Keratinocyte (primary cell): Measurements from ENCODE around the gene TBCA. TPM values are rescaled to one million over a fixed set of nuclear protein-coding genes. Genes with fewer than 3 reads are reported as not detected.

ENCODE experiments used
- DNase-seq: peaks from one replicate; pipeline ENCODE4 v3.0.0-alpha.2; 2011; ENCODE audit warnings: low read depth, missing footprints, low spot score
- FAIRE-seq: peaks from 2 replicates; lab custom pipeline; 2011; peaks lifted over from hg19 to GRCh38; lab: Jason Lieb, UNC
- H2AFZ ChIP-seq: 2 replicates; pipeline ENCODE4 v1.6.0; 2012; ENCODE audit warnings: low read length, control low read depth, inconsistent platforms; ENCODE audit not compliant: control insufficient read depth
- H3K27ac ChIP-seq: 2 replicates; pipeline ENCODE4 v1.5.1; 2011; ENCODE audit warnings: low read length; ENCODE audit not compliant: control insufficient read depth, insufficient read depth
- H3K27me3 ChIP-seq: 3 replicates; pipeline ENCODE4 v1.6.0; 2011; ENCODE audit warnings: low read length; ENCODE audit not compliant: control insufficient read depth, insufficient read depth; ENCODE audit errors: extremely low read depth
- H3K36me3 ChIP-seq, 2 experiments: 2 replicates in 1 of 2; 3 replicates in 1 of 2; pipeline ENCODE4 v1.5.1; 2011; ENCODE audit warnings: low read length in 2 of 2, mild to moderate bottlenecking in 1 of 2; ENCODE audit not compliant: control insufficient read depth in 2 of 2, insufficient read depth in 2 of 2; ENCODE audit errors: extremely low read depth in 1 of 2
- H3K4me1 ChIP-seq: 3 replicates; pipeline ENCODE4 v1.5.1; 2011; ENCODE audit warnings: low read length; ENCODE audit not compliant: control insufficient read depth, insufficient read depth; ENCODE audit errors: extremely low read depth
- H3K4me2 ChIP-seq: 3 replicates; pipeline ENCODE4 v1.6.0; 2011; ENCODE audit warnings: low read depth, low read length; ENCODE audit not compliant: control insufficient read depth, insufficient read depth; ENCODE audit errors: extremely low read depth
- H3K4me3 ChIP-seq, 3 experiments: fragments of 200-600 bp in 1 of 3; sonication (generic) in 1 of 3; 2 replicates in 2 of 3; 3 replicates in 1 of 3; pipeline ENCODE4 v1.5.1; 2011 to 2016; ENCODE audit warnings: low read length in 3 of 3, mild to moderate bottlenecking in 3 of 3, control low read depth in 2 of 3, inconsistent platforms in 1 of 3, low read depth in 1 of 3, mixed read lengths in 1 of 3, mixed run types in 1 of 3, moderate library complexity in 1 of 3; ENCODE audit not compliant: control insufficient read depth in 2 of 3, insufficient read depth in 2 of 3; ENCODE audit errors: extremely low read depth in 1 of 3
- H3K79me2 ChIP-seq: 2 replicates; pipeline ENCODE4 v1.6.0; 2012; ENCODE audit warnings: low read length; ENCODE audit not compliant: control insufficient read depth, insufficient read depth
- H3K9ac ChIP-seq: 3 replicates; pipeline ENCODE4 v1.6.0; 2011; ENCODE audit warnings: low read length; ENCODE audit not compliant: control insufficient read depth, insufficient read depth; ENCODE audit errors: extremely low read depth
- H3K9me1 ChIP-seq: 3 replicates; pipeline ENCODE4 v1.6.0; 2011; ENCODE audit warnings: low read length; ENCODE audit not compliant: control insufficient read depth, insufficient read depth; ENCODE audit errors: extremely low read depth
- H3K9me3 ChIP-seq: 2 replicates; pipeline ENCODE4 v1.5.1; 2012; ENCODE audit warnings: low read depth, low read length; ENCODE audit not compliant: control insufficient read depth
- H4K20me1 ChIP-seq: 3 replicates; pipeline ENCODE4 v1.6.0; 2011; ENCODE audit warnings: low read length; ENCODE audit not compliant: control insufficient read depth, insufficient read depth; ENCODE audit errors: extremely low read depth
- CTCF ChIP-seq, 3 experiments: IDR thresholded peaks in 1 of 3; conservative IDR thresholded peaks in 1 of 3; optimal IDR thresholded peaks in 1 of 3; 2 replicates in 2 of 3; 3 replicates in 1 of 3; pipeline versions ENCODE3 to v1.5.1; 2011; ENCODE audit warnings: low read length in 3 of 3, mild to moderate bottlenecking in 3 of 3, moderate library complexity in 2 of 3, control low read depth in 1 of 3, inconsistent platforms in 1 of 3; ENCODE audit not compliant: insufficient read depth in 2 of 3; ENCODE audit errors: extremely low read depth in 1 of 3
- EZH2 ChIP-seq: IDR thresholded peaks from one replicate; pipeline ENCODE4 v1.6.1; 2012; ENCODE audit warnings: inconsistent platforms, mild to moderate bottlenecking, low read length, moderate library complexity
- dilution Hi-C: fragments of 300-500 bp; cut with MboI; formaldehyde crosslinking; loops from one replicate; pipeline ENCODE4 v1.7.0; 2020; ENCODE audit warnings: low sequenced_read_pairs; ENCODE audit not compliant: extremely low pct_ligation_motif_present
- polyA plus RNA-seq, 5 experiments: library from polyadenylated mRNA; depleted of rRNA in 3 of 5; stranded (reverse) in 3 of 5; stranded (forward) in 1 of 5; unstranded in 1 of 5; fragments of >200 nt; gene quantifications; 1 replicate in 1 of 5; 2 replicates in 3 of 5; 3 replicates in 1 of 5; pipeline versions ENCODE4 v1.2.1 to v1.2.3, GENCODE V29; 2011 to 2012; ENCODE audit warnings: missing spikeins in 2 of 5, low read depth in 1 of 5, low replicate concordance in 1 of 5

TBCA gene
- polyA plus RNA-seq, 1 donor (not counting 4 experiments of a cell fraction or from before 2014, with no cell fraction given) = 225 TPM

DNA sequence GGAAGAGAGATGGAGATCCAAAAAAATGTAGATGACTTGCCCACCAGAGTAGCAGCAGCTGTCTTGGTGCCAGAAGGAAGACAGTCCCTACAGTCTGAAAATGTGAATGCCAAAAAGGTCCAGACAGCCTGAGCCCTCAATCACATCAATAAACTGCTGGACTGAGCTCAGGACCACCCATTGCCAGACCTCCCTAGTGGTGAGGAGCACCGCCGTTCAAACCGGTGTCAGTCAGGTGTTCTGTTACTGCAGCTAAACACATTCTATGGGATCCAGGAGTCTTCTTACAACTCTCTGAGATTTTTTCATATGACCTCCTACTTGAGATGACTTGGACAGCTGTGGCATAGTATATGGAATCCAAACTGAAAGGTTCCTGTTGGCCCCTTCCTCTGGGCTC is 105.6 kb downstream of the TBCA start:
- H3K27me3 ChIP-seq = peaks cover 30% of the 10 kb centered on the region
- FAIRE-seq (no peak), DNase-seq (no peak)
- no peak overlapping the region for H3K9ac ChIP-seq
- dilution Hi-C loops = no loop called here
- no peaks in the 10 kb centered on the region for H3K9me1 ChIP-seq
- TF ChIP-seq CTCF (optimal IDR thresholded peaks at IDR 0.05 in 1 of 3, IDR thresholded peaks at IDR 0.05 in 1 of 3, conservative IDR thresholded peaks at IDR 0.05 in 1 of 3; ENCODE audit: extremely low read depth in 1 of 3, insufficient read depth in 2 of 3, low read length in 3 of 3) = no peak
- no peak for TF ChIP-seq EZH2
- H2AFZ ChIP-seq = no peak overlapping the region
- H4K20me1 ChIP-seq = no peaks in the 10 kb centered on the region
- no peak overlapping the region for H3K4me2 ChIP-seq
- no peaks in the 10 kb centered on the region for H3K36me3 ChIP-seq
- H3K4me3 ChIP-seq = no peak overlapping the region
- no peaks in the 10 kb centered on the region for H3K9me3 ChIP-seq
- no peak overlapping the region for H3K27ac ChIP-seq
- no peaks in the 10 kb centered on the region for H3K79me2 ChIP-seq
- no peaks in the 10 kb centered on the region for H3K4me1 ChIP-seq

DNA sequence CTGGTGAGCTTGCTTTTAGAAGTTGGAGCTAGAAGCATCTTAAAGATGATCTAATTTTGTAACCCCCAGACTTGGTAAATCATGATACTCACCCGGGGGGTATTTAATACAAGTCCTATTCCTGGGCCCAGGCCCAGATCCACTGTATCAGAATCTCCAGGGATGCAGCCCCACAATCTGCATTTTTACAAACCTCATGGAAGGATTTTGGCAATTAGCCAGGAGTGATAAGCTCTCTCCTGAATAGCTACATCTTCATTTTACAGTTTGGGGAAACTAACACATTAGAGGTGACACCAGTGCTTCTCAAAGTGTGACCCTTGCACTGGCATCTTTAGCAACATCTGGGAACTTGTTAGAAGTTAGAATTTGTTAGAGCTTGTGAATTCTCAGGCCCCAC is 106.5 kb downstream of the TBCA start:
- Histone ChIP-seq H3K79me2 (no peaks in the 10 kb centered on the region), H2AFZ (no peak overlapping the region), H3K36me3 (no peaks in the 10 kb centered on the region), H3K9me1 (no peaks in the 10 kb centered on the region), H3K27ac (no peak overlapping the region), H4K20me1 (no peaks in the 10 kb centered on the region), H3K4me3 (no peak overlapping the region), H3K4me2 (no peak overlapping the region), H3K9ac (no peak overlapping the region), H3K9me3 (no peaks in the 10 kb centered on the region), H3K27me3 (peaks cover 30% of the 10 kb centered on the region), H3K4me1 (no peaks in the 10 kb centered on the region)
- TF ChIP-seq CTCF (optimal IDR thresholded peaks at IDR 0.05 in 1 of 3, IDR thresholded peaks at IDR 0.05 in 1 of 3, conservative IDR thresholded peaks at IDR 0.05 in 1 of 3; ENCODE audit: extremely low read depth in 1 of 3, insufficient read depth in 2 of 3, low read length in 3 of 3) (no peak), EZH2 (no peak)
- dilution Hi-C loops = no loop called here
- FAIRE-seq = no peak
- DNase-seq = no peak
